GM12874 (cell line): ENCODE results near the gene ANGPTL2.

ENCODE experiments used
- CTCF ChIP-seq: IDR thresholded peaks from 2 replicates; pipeline ENCODE4 v1.5.1; 2011; ENCODE audit warnings: low read depth, mild to moderate bottlenecking, control low read depth, low read length, moderate library complexity; ENCODE audit not compliant: insufficient read depth

The ANGPTL2 gene

DNA sequence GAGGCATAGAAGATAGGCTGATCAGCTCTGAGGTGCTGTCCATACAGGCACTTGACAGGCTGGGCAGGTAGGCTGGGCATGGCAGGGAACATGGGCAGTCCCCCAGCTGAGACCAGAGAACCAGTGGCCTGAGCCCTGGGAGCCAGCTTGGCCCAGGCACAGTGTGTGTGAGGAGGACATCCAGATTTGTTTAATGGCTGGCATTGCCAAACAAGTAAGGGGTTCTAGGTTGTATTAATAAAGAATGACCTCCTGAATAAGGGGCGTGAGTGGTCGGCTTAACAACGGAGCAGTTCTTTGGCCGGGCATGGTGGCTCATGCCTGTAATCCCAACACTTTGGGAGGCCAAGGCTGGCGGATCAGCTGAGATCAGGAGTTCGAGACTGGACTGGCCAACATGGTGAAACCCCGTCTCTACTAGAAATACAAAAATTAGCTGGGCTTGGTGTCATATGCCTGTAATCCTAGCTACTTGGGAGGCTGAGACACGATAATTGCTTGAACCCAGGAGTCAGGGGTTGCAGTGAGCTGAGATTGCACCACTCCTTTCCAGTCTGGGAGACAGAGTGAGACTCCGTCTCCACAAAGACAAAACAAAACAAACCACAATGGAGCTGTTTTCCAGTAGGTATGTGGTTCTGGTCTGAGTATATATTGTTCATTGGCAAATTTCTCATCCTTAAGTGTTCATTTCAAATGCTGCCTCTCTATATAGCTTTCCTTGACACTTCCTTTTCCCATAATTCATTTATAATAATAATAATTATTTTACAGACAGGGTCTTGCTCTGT lies 56.2 kb downstream of the ANGPTL2 start:
- TF ChIP-seq CTCF = no peak

GRCh38 chr9:127065592-127065991 lies 56.8 kb downstream of the ANGPTL2 start:
- TF ChIP-seq CTCF = no peak

GRCh38 chr9:127064335-127064734 lies 58.1 kb downstream of the ANGPTL2 start:
- no peak for TF ChIP-seq CTCF

DNA sequence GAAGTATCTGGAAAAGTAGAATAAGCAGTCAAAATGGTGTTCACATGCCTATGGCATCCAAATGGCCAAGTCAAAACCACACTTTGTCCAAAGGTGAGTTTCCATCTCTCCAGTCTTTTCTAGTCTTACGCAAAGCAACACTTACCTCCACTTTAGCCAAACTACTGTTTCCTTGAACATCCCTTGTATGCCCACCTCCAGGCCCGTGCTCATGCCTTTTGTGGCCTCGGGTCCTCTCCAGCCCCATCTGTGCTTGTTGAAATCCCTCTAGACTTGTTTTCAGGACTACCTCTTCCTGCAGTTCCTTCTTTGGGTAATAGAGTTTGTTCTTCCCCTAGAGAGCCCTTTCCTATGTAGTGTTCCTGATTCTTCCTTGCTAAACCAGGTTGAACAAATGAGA lies 61.0 kb downstream of the ANGPTL2 start:
- TF ChIP-seq CTCF = no peak

DNA sequence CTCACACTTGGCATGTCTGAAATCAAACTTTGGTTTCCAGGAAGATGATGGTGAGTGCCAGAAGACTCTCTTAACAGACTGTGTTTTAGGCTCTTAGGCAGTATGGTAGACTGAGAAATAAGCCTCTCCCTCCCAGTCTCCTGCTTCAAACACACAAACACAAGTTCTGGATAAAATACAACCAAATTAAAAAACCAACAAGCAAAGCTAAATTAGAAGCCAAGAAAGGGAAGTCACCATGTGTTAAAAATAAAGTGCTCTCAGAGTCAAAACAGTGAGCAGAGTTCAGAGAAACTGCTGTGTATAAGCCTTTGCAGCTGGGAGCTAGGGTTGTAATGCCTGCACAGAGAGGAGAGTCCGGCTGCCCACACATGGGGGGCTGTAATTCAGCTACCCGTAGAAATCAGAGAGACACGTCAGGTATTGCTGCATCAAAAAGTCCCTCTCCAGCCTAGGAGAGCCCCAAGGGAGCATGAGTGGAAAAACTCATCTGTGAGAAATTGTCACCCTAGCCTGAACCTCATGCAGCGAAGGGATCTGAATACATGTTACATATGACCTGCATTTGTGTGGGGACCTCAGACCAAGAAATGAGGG lies 62.6 kb downstream of the ANGPTL2 start:
- TF ChIP-seq CTCF = no peak

DNA sequence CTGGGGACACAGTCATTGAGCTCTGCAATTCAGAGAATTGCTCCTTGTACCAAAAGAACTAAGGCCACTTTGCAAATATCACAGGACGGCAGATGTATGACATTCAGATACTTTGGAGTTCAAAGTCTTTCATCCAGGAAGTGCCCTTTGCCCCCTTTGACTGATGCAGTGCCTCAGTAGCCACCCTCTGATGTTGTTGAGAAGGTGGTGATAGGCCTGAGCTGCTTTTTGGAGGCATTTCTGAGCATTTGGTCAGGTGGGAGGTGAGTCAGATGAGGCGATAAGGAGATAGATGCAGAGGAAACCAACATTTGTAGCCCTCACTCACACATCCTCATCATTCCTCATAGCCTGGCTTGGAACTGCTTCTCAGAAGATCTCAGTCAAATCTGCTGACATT lies 63.4 kb downstream of the ANGPTL2 start:
- no peak for TF ChIP-seq CTCF

DNA sequence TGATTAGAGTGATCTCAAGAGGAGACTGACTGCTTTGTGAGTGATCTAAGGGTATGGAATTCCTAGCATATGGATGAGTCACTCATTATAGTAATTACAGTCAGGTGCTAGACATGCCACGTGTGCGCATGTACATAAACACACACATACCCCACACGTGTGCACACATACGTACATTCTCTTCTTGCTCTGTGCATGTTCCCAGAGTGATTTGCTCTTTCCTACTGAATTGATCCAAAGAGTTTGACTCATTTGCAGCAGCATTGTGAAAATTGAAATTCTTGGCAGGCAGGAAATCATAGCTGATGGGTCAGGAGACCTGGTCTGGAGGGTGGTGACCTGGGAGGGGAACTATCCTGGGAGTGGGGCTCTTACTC lies 63.8 kb downstream of the ANGPTL2 start:
- TF ChIP-seq CTCF = no peak
